Omental fat pad (tissue), 4 donors: ENCODE data around the gene NTM. TPM values are rescaled to one million over a fixed set of nuclear protein-coding genes. Genes with fewer than 3 reads are reported as not detected.

Experiments
- ATAC-seq: fragments of 150-250 bp; one replicate; pipeline ENCODE4 v1.9.1; 2016; ENCODE audit warnings: mild to moderate bottlenecking, moderate library complexity; ENCODE audit not compliant: low FRiP score
- DNase-seq: peaks from one replicate; pipeline ENCODE4 v3.0.0-alpha.2; 2019; ENCODE audit warnings: low spot score
- total RNA-seq, 4 donors: library from RNA; depleted of rRNA; stranded (reverse); fragments of >200 nt; gene quantifications; one replicate each; pipeline ENCODE4 v1.1.0, GENCODE V29; 2016
- TF ChIP-seq, protein P1 (sequence below), 3 donors: fragments of 450-650 bp; IDR thresholded peaks; one replicate each; pipeline ENCODE4 v1.5.1; 2016 to 2017; ENCODE audit warnings: antibody characterized with exemption in 3 of 3, mild to moderate bottlenecking in 3 of 3, moderate library complexity in 2 of 3

NTM gene
- total RNA-seq, 4 donors from 2014 or later = 0.56 to 5.5 (median 2.4) TPM

DNA sequence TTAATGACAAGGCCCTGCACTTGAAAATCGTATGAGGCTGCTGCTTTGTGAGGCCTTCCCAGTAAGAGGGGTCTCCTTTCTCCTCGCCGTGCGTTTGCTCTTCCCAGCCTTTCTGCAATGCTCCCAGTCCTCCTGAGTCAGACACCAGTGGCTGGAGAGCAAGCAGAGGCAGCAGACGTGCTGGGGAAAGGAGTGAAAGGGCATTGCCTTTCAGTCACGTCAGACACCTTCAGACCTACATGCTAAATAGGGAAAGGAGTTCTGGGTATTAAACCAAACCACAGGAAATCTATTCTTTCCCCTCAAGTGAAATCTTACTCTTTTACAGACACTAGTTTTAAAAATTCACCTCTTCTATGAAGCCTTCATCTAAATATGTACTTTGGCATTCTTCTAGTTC lies 274.8 kb downstream of the NTM start:
- ATAC-seq = no peak
- TF ChIP-seq, protein P1, sequence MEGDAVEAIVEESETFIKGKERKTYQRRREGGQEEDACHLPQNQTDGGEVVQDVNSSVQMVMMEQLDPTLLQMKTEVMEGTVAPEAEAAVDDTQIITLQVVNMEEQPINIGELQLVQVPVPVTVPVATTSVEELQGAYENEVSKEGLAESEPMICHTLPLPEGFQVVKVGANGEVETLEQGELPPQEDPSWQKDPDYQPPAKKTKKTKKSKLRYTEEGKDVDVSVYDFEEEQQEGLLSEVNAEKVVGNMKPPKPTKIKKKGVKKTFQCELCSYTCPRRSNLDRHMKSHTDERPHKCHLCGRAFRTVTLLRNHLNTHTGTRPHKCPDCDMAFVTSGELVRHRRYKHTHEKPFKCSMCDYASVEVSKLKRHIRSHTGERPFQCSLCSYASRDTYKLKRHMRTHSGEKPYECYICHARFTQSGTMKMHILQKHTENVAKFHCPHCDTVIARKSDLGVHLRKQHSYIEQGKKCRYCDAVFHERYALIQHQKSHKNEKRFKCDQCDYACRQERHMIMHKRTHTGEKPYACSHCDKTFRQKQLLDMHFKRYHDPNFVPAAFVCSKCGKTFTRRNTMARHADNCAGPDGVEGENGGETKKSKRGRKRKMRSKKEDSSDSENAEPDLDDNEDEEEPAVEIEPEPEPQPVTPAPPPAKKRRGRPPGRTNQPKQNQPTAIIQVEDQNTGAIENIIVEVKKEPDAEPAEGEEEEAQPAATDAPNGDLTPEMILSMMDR (IDR thresholded peaks at IDR 0.05) = no peak
- no peak for DNase-seq

DNA sequence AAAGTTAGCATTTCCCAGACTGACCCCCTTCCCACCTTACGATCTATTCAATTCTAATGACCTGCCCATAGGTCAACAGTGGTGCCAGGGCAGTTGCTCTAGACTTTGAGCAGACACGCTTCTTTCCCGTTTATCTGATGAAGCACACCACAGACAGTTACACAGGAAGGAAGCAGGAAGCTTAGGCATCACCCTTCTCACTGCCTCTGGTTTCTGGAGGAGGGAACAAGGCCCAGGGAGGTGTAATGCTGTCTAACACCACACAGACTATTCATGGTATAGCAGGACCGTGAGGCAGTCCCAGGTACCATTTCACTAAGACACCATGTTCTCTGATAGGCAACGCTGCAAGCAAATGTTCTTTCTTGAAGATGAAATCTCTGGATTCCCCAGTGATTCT lies 279.4 kb downstream of the NTM start:
- DNase-seq (no peak), ATAC-seq (no peak)
- TF ChIP-seq, protein P1 (IDR thresholded peaks at IDR 0.05) = no peak

DNA sequence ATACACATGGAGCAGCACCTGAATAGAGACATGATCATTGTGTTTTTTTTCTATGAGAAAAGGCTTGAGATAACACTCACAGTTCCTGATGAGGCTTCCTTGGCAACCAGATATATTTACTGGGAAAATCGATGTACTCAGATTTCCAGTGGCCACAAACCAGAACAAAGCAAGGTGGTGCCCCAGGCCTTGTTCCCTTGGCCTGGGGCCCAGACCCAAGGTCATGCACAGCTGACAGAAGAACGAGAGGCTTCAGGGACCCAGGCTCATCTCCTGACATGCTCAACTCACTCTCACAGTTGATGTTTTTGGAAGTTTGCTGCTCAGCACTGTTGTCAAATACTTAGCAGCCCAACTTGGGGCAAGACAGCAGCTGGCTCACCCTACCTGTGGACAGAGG lies 281.8 kb downstream of the NTM start:
- TF ChIP-seq, protein P1 (IDR thresholded peaks at IDR 0.05) = no peak
- no peak for ATAC-seq
- DNase-seq = no peak

DNA sequence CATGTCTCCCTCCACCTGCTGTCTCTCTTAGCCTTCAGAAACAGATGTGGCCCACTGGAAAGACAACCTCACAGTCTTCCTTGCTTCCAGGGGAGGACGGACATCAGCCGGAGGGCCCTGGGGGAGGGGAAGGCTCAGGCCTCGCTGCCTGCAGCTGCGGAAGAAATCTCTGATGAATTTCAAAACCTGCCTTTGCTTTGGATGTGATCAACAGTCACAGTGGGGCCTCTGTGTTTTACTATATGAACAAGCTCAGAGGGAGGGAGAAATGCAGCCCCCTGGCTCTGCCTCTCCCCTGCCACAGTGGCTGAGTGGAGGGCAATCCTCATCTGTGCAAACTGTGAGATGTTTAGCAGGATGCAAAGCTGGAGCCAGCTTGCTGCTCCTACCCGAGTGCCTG lies 282.8 kb downstream of the NTM start:
- DNase-seq (no peak), ATAC-seq (no peak)
- TF ChIP-seq, protein P1 (IDR thresholded peaks at IDR 0.05) = no peak

DNA sequence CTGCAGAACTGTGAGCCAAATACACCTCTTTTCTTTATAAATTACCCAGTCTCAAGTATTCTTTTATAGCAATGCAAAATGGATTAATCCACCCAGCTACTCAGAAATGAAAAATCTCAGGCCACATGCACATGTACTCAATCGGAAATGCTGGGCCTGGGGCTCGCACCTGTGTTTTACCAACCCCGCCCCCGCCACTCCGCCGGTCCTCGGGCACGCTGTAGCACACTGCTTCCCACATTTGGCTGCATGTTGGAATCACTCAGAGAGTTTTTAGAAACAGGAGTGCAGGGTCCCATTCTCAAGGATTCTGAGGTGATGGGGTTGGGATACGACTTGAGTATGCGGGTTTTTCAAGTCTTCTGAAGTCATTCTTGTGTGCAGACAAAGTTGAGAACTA lies 284.4 kb downstream of the NTM start:
- DNase-seq (no peak), ATAC-seq (no peak)
- TF ChIP-seq, protein P1 (IDR thresholded peaks at IDR 0.05) = no peak

DNA sequence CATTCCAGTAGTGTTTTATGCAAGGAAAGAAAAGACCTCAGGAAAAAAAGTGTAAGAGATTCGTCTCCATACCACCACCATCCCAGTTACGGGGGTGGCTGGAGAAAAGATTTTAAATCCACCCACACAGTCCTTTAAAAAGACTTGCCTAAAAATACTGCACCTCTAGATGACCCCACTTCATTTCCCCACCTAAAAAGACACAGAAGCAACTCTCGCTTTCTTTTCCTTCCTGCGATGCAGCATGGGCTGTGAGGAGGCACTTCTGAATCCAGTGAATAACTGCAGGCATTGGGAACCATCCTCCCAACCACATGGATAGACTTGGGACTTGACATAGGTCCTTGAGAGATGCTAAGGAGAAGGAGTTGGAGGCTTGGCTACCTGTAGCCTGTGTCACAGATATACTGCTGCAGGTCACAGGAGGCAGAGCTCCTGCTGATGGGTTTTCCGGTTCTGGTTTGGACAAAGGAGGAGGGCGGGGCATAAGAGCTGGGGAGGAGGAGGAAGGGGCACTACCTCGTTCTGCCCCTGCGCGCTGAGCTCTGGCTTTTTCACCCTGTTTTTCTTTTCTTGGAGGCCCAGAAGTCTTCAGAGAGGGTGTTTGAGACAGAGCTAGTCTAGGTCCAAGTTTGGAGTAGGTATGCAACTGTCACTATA lies 285.9 kb downstream of the NTM start:
- ATAC-seq (no peak), DNase-seq (no peak)
- TF ChIP-seq, protein P1 (IDR thresholded peaks at IDR 0.05) = no peak

DNA sequence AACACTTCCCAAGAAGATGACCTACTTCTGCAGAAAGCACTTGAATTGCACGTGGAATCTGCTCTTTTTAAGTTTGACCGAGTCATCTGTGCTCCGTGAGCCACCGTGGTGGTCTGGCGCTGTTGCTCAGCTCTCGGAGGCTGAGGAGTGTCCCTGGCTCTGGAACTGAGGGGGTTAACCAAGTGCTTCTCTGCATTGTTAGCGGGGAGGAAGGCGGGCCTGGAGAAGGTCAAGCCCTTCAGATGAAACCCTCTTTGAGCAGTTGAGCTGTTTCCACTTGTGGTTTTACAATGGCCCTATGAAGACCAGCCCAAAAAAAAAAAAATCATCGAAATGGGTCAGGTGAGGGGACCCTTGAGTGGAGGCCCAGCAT lies 286.4 kb downstream of the NTM start:
- ATAC-seq = no peak

More for the DNA sequence above, 286.4 kb downstream of the NTM start:
- TF ChIP-seq, protein P1 (IDR thresholded peaks at IDR 0.05) = no peak
- no peak for DNase-seq
